Pancreas (tissue), 10 donors: ENCODE data around the gene SFMBT2. TPM values are rescaled to one million over a fixed set of nuclear protein-coding genes. Genes with fewer than 3 reads are reported as not detected.

Source experiments
- ATAC-seq, 4 donors: fragments of 200-7000 bp; cut with Tn5 transposase; one replicate each; pipeline versions ENCODE4 v1.8.0 to v1.9.1; 2020; ENCODE audit warnings: mild to moderate bottlenecking in 4 of 4, moderate library complexity in 4 of 4
- DNase-seq, 6 donors: peaks; one replicate each; pipeline ENCODE4 v3.0.0-alpha.2; 2020
- FAIRE-seq: peaks from 2 replicates; lab custom pipeline; 2012; peaks lifted over from hg19 to GRCh38; lab: Jason Lieb, UNC
- H3K27ac ChIP-seq, 4 donors: fragments of 200-600 bp; sonication (generic); 1 replicate in 3 of 4; 2 replicates in 1 of 4; pipeline versions ENCODE4 v1.5.0 to v1.8.0; 2020
- H3K27me3 ChIP-seq, 4 donors: fragments of 200-600 bp; one replicate each; pipeline ENCODE4 v1.8.0; 2021
- H3K36me3 ChIP-seq, 3 donors: fragments of 200-600 bp; sonication (generic) in 1 of 3; one replicate each; pipeline versions ENCODE4 v1.5.0 to v1.8.0; 2020 to 2021
- H3K4me1 ChIP-seq, 3 donors: fragments of 200-600 bp; one replicate each; pipeline ENCODE4 v1.8.0; 2021
- H3K4me3 ChIP-seq, 4 donors: fragments of 200-600 bp; sonication (generic) in 2 of 4; one replicate each; pipeline versions ENCODE4 v1.5.0 to v1.8.0; 2020 to 2021
- H3K9me3 ChIP-seq, 4 donors: fragments of 200-600 bp; one replicate each; pipeline ENCODE4 v1.8.0; 2021
- WGBS, 2 donors: extraction: QIAGEN DNeasy Blood & Tissue Kit; methylation state at CpG; one replicate each; pipeline ENCODE4 v1.1.7; 2013; 5-methylcytosine and 5-hydroxymethylcytosine counted together
- intact Hi-C, 3 donors: fragments of 100-400 bp; cut with DNase I; formaldehyde crosslinking; loops; one replicate each; pipeline versions ENCODE4 v1.11.1 to v1.14.2; 2022
- polyA plus RNA-seq, 2 donors: library from polyadenylated mRNA; stranded (reverse); fragments of 200-250 nt; gene quantifications; one replicate each; pipeline ENCODE4 v1.2.3, GENCODE V29; 2013
- total RNA-seq, 6 donors: library from RNA; stranded (reverse); fragmentation: NEBNext Ultra II Directional in 4 of 6; extraction: Animal tissue kit (Norgen Biotek cat#: 25700) in 4 of 6; gene quantifications; one replicate each; pipeline versions ENCODE4 v1.2.1 to v1.2.4, GENCODE V29; 2021 to 2023
- TF ChIP-seq, protein P1 (sequence below), 4 donors: fragments of 200-600 bp; sonication (generic) in 3 of 4; IDR thresholded peaks; one replicate each; pipeline versions ENCODE4 v1.5.0 to v1.8.0; 2021; ENCODE audit warnings: antibody characterized with exemption in 4 of 4
- donor health status: healthy with polysubstance abuse.
- donor health status: DM: no; HTN: no; CAD: no; lungs with moderate emphysema.
- donor health status: DM: no; HTN: no; CAD: no.
- donor health status: control.
- donor health status: control.
- donor health status: Bipolar disorder and iron deficiency.
- donor health status: DM: yes; HTN: yes; CAD: no.
- donor health status: DM: no; HTN: no; CAD: no.
- donor health status: DM: no; HTN: no; CAD: no.
- donor health status: DM: yes; HTN: yes; CAD: no.

The SFMBT2 gene
- total and polyA plus RNA-seq, 8 donors: 0.65 to 9.4 (median 1.9) TPM

DNA sequence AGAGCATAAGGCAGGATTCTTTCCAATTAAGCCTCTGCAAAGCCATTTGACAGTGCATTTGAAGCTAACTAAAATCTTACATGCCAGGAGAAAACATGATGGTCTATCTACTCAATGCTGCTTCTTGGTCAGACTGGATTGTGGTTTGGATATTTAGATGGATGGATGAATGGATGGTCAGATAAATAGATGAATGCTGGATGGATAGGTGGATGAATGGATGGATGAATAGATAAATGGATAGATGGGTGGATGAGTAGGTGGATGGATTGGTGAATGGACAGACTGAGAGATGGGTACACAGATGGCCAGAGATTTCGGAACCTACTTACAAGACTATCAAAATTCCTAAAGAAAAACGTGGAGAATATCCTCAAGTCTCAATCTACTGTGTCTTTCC lies 127.6 kb downstream of the SFMBT2 start:
- FAIRE-seq (no peak), DNase-seq (no peak), ATAC-seq (no peak)
- intact Hi-C loops: no loop called here
- no peak overlapping the region for H3K27ac ChIP-seq
- H3K27me3 ChIP-seq: no peaks in the 10 kb centered on the region
- H3K4me1 ChIP-seq: no peaks in the 10 kb centered on the region
- WGBS, 2 donors: 62 to 72% methylated on average over 2 of the region's 2 CpGs
- TF ChIP-seq, protein P1, sequence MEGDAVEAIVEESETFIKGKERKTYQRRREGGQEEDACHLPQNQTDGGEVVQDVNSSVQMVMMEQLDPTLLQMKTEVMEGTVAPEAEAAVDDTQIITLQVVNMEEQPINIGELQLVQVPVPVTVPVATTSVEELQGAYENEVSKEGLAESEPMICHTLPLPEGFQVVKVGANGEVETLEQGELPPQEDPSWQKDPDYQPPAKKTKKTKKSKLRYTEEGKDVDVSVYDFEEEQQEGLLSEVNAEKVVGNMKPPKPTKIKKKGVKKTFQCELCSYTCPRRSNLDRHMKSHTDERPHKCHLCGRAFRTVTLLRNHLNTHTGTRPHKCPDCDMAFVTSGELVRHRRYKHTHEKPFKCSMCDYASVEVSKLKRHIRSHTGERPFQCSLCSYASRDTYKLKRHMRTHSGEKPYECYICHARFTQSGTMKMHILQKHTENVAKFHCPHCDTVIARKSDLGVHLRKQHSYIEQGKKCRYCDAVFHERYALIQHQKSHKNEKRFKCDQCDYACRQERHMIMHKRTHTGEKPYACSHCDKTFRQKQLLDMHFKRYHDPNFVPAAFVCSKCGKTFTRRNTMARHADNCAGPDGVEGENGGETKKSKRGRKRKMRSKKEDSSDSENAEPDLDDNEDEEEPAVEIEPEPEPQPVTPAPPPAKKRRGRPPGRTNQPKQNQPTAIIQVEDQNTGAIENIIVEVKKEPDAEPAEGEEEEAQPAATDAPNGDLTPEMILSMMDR (IDR thresholded peaks at IDR 0.05): no peak
- H3K36me3 ChIP-seq: no peaks in the 10 kb centered on the region
- no peak overlapping the region for H3K4me3 ChIP-seq
- no peaks in the 10 kb centered on the region for H3K9me3 ChIP-seq

DNA sequence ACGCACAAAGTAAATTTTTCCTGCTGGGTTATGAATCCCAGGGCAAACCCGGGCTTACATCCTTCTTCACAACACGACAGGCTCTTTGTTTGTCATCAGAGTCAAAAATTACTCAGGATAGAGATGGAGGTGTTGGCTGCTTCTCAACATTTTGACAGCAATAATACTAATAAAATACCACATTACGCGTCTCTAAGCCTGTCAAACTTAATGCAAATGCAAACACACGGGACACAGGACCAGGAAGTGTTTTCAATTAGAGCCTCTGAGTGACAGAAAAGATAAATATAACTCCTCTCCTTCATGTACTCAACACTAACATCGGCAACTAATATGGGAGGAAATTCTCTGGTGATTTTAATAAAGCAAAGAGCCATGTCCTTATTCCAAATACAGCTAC lies 128.4 kb downstream of the SFMBT2 start:
- 40 to 57% methylated on average over 7 of the region's 7 CpGs for WGBS, 2 donors
- FAIRE-seq: no peak

DNA sequence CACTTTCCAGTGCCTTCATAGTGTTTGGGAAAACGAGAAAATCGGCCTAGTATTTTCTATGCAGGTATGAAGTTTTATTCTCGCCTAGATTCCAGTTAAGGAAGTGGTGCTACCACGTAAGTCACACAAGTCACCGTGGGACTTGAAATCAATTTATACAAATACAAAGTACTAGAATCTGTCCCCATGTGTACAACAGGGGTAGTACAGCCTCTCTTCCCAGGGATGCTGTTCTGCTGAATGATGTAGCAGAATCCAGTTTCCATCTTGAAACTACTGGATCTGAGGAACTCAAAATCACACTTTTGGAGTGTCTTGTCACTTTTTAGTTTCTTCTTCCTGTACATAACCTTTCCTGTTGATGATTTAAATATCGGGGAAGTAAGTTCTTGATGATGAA lies 129.4 kb downstream of the SFMBT2 start:
- TF ChIP-seq, protein P1 (IDR thresholded peaks at IDR 0.05): no peak
- Histone ChIP-seq H3K36me3 (no peaks in the 10 kb centered on the region), H3K27ac (no peak overlapping the region), H3K27me3 (no peaks in the 10 kb centered on the region), H3K4me3 (no peak overlapping the region), H3K9me3 (no peaks in the 10 kb centered on the region), H3K4me1 (no peaks in the 10 kb centered on the region)
- ATAC-seq: no peak
- FAIRE-seq: no peak
- WGBS, 2 donors: 72 to 81% methylated on average over 6 of the region's 6 CpGs
- intact Hi-C loops: no loop called here
- no peak for DNase-seq

More for the DNA sequence above, 128.4 kb downstream of the SFMBT2 start:
- Histone ChIP-seq H3K27ac (no peak overlapping the region), H3K36me3 (no peaks in the 10 kb centered on the region), H3K9me3 (no peaks in the 10 kb centered on the region), H3K4me3 (no peak overlapping the region), H3K4me1 (no peaks in the 10 kb centered on the region), H3K27me3 (no peaks in the 10 kb centered on the region)
- intact Hi-C loops: no loop called here
- no peak for DNase-seq
- TF ChIP-seq, protein P1 (IDR thresholded peaks at IDR 0.05): no peak
- peak in 2 of 4 donors; percentile 15 to 63 for ATAC-seq

DNA sequence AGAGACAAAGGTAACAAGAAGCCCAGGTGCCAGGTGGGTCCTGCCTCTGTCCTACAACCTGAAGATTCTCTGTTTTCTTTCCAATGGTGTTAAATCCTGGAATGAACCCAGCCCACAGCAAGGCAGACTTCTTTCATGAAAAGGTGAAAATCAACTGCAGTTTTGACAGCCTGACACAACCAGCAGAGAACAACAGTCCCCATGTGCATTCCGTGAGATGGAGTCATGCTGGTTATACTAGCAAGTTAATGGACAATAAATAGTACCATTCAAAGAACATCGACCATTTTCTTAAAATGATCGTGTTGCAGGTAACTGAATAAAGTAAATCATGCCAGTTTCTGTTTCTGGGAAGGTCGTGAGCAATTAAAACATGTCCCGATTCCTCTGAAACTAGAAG lies 131.5 kb downstream of the SFMBT2 start:
- FAIRE-seq (no peak), ATAC-seq (no peak), DNase-seq (no peak)
- WGBS, 2 donors: 62 to 84% methylated on average over 5 of the region's 5 CpGs
- Histone ChIP-seq H3K4me3 (no peak overlapping the region), H3K4me1 (no peaks in the 10 kb centered on the region), H3K36me3 (no peaks in the 10 kb centered on the region), H3K27ac (no peak overlapping the region), H3K9me3 (no peaks in the 10 kb centered on the region), H3K27me3 (no peaks in the 10 kb centered on the region)
- intact Hi-C loops: no loop called here
- TF ChIP-seq, protein P1 (IDR thresholded peaks at IDR 0.05): no peak

DNA sequence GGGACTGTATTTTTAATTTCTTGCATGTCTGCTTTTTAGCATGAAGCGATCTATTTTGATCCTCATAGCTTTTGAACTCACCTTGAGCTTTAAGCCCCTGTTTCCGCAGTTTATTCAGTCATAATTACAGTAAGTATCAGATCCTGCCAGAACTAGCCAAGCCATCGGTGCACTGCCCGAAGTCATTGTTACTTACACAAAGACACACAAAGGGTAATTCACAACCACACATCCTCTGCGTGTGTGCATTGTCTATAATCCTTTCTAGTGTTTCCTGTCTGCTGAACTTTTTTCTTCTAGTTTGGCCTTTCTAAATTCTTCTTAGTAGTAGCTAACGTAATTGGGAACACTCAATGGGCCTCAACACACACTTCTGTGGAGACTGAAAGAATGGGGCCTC lies 133.0 kb downstream of the SFMBT2 start:
- no peaks in the 10 kb centered on the region for H3K9me3 ChIP-seq
- ATAC-seq (no peak), DNase-seq (no peak), FAIRE-seq (no peak)
- H3K4me1 ChIP-seq: no peaks in the 10 kb centered on the region
- no peak overlapping the region for H3K27ac ChIP-seq
- no peaks in the 10 kb centered on the region for H3K27me3 ChIP-seq
- H3K36me3 ChIP-seq: no peaks in the 10 kb centered on the region
- TF ChIP-seq, protein P1 (IDR thresholded peaks at IDR 0.05): no peak
- 72 to 82% methylated on average over 6 of the region's 6 CpGs for WGBS, 2 donors
- H3K4me3 ChIP-seq: no peak overlapping the region
- intact Hi-C loops: no loop called here
